NCI-H128 (cell line): Measurements from ENCODE around the gene CDH4.

Experiments used
- DNase-seq: peaks from one replicate; lab custom pipeline; 2025; ENCODE audit not compliant: unreplicated experiment; lab: John Stamatoyannopoulos, UW

The CDH4 gene

DNA sequence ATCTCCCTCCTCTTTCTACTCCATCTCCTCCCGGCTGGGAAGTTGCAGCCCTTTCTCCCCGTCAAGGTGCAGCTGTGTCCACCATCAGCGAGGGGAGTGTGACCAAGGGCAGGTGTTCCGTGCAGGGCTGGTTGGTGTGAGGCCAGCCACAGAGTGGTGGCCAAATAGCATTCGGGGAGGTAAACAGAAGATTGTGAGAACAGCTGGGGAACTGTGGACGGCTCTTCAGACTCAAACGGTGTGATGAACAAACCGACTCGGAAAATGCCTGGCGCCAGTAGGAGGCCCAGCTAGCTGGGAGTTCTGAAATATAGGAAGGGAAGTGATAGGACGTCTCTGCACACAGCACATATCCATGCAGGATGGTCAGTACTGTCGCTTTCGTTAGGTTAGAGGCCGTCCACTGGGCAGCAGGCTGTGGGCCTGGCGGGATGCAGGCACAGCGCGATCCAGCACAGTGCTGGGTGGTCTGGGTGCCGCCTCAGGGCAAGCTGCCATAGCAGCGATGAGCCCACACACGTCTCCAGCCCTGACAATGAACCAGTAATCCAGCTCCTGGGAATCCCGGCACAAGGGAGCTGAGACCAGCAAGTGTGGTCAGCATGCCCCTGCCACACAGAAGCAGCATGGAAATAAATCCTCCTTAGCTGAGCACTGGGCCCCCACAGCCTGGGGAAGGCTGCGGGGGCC lies 555.6 kb downstream of the CDH4 start:
- no peak for DNase-seq

DNA sequence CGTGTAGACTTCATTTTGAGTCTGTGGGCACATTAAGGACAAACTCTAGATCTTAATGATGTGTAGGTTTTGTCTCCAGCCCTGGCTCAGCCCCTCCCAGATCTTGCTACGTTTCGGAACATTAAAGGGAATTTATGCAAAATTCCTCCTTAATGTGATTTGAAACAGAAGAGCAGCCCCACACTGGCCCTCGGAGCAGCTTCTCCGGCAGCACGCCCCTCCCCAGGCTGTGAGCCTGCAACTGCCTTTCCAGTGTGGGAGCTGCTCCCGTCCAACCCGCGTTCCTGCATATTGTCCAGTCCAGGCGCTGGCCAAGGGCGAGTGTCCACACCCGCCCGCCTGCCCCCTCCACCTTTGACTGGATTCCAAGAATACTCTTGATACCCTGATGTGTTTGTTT lies 556.4 kb downstream of the CDH4 start:
- no peak for DNase-seq

DNA sequence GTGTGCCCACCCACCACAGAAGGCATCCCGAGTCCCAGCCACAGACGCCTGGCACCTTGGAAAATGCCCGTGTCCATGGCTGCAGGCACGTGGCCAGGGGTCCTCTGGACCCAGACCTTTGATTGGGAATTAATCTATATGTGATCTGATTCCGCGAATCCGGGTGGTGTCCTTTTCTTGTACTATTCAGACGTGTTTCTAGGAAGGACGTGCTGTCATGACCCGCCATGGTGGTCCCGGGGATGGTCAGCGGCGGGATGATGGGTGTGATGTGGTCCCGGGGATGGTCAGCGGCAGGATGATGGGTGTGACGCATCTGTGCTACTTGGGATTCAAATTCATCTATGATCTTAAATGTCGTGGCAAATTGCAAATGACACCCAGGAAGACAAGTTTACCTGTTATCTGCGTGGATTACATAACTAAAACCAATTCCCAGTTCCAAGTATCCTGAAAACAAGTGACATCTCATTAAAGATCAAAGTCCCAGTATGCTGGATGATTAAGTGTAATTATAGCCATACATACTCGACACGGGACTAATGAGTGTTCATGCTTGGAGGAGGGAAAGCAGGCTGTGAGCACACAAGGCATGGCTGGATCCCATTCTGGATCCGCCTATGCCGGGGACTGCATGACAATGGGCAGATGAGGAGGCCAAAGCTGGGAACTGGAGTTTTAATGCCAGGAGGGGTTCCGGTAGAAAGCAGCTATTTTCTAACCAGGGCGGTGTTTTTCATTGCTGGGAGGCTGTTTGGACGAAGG lies 557.1 kb downstream of the CDH4 start:
- no peak for DNase-seq

DNA sequence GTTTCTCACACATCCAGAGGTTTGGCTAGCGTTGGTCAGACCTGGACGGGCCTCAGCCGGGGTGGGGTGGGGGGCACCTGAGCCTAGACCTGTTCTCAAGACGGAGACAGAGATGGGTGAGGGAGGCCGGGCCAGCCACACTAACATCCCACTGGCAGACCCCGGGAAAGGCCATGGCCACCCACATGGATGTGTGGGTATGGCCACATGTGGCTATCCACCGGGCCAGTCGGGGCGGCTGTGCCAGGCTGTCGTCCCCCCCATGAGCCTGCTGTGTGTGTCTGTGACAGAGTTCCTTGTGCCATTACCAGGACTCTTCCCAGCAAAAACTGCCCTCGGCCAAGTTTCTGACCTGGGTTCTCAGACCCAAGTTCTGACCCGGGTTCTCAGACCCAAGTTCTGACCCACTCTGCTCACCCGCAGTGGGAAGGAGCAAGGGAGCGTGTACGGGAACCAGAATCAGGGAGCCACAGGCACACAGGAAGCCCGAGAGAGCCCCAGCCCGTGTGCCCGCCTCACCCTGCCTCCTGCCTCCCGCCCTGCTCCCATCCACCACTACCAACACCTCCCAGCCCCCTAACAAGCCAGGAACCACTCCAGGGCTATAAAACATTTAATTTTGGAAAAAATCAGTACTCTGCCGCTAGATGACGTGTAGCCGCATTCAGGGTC lies 558.1 kb downstream of the CDH4 start:
- no peak for DNase-seq

DNA sequence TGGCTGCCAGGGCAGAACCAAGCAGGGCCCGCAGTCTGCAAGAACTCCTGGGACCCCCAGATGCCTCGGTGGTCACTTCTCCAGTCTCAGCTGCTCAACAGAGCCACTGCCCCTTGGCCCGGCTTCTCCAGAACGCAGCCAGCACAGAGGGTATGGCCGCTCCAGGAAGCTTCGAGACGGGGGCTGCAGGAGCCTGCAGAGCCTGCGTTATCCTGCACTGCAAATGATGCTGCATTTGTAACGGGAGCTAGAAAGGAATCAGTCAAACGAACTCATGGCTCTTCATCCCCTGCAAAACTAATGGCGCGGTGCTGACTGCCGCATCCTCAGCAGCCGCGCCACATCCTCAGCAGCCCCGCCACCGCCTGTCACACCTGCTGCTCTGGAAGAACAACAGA lies 558.7 kb downstream of the CDH4 start:
- DNase-seq = no peak

DNA sequence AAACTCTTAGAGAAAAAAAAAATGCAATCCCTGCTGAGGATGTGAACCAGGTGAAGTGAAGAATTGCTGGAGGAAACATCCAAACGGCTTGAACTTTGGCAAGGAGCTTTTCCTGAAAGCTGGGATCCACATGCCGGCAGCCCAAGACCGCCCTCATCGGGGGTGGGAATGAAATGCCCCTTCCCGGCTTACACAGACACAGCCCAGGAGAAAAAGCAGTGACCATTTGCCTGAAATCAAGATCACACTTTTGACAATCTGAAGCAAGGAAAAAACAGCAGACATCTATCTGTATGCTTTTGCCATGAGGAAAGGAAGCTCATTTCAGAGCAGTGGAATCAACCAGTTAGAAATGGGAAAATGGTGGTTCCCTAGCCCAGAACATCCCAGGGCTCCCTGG lies 559.1 kb downstream of the CDH4 start:
- no peak for DNase-seq

DNA sequence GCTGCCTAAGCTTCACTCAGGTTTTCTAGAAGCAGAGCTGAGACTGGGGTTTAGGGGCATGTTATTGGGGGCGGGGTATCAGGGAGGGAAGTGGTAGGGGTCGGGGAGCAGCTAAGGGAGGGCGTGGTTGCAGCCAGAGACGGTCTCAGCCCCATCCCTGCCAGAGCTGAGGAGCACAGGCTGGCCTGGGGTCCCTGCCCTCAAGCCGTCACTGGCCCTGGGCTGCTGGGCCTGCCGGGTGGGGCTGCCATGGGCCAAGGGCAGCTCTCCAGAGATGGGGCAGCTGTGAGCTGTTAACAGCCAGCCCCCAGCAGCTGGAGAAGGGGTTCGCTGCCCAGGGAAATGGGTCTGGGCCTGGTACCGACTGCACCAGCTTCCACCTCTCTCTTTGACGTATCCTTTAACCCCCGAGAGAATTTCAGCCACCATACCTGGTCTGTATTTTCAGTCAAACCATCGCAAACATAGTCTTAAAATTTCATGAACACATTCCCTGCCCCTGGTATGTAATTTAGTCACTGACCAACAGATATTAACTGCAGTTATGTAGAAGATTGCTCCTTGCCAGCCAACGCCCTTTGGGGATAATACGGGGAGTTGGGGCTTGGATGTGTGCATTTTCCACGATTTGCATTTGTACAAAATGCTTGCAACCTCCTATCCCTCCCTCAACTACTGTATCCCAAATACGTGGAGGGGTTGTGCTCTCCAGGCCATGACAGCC lies 560.2 kb downstream of the CDH4 start:
- DNase-seq = no peak

DNA sequence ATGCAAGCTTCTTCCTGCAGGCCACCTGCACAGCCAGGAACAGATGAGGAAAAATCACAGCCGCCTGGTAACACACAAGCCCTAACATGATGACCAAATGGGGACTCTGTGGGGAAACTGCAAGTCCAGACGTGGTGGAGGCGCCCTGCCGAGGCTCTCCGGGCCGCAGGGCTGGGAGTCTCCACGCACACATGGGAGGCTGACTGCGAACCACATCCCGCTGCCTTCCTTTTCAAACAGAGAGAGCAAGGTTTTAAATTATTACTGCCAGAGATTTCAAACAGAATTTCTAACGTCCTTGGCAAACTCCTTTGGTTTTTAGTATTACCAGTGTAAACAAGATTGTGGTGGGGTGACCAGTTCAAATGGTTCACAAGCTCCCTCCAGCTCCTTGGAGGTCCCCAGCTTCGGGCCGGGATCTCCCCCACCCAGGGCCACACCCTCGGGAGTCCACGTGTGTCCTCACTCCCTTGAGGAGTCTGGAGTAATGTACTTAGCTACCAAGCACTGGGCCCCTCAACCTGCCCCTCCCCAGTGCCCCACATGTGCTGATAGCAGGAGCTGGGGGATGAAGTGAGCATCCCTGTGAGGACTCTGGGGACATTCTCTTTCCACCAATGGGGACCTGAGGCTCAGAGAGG lies 560.9 kb downstream of the CDH4 start:
- DNase-seq = no peak

DNA sequence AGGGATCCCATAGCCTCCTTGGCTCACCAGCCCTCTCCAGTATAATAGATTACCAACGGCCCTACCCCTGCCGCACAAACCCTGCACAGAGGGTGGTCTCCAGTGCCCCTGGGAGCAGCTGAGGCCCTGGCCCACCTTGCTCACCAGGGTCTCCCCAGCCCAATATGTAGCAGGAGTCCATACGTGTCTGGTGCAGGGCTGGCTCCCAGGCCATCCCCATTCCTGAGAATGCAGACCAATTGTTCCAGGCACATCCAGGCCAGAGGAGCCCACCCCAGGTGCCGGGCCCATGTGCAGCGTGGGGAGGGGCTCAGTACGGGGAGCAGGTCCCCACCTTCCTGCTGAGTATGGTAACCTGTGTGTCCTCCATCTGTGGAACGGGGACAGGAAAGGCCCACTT lies 561.7 kb downstream of the CDH4 start:
- DNase-seq = no peak

DNA sequence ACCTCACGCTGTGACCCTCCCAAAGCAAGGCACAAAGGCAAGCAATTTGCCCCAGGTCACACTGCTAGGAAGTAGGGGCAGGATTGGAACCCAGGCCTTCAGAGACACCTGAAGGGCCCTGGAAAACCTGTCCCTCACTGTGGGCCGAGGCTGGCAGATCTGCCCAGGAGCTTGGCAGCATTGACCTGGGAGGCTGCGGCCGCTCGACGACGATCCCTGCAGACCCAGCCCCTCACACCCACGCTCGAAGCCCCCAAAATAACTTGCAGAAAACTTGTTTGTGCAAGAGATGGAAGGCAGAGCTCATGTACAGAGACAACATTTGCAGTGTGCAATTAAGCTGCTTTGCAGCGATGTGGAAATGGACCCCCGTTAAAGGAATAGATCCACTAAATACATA lies 562.2 kb downstream of the CDH4 start:
- no peak for DNase-seq

DNA sequence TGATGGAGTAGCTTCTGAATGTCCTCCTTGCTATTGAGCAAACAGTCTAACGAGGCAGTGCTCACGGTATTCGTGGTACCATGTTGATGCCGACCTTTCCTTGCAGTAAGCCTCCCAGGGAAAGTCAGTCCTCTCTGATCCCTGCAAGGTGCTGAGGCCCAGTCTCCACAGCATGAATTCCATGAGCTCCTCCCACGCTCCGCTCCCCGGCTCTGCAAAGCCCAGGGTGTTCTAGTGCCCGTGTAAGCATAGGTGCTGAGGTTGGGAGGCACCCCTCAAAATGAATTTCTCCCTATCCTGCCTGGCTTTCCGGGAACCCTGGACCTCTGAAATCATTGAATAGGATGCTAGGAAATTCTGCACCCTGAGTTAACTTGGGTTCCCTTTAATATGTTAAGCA lies 562.7 kb downstream of the CDH4 start:
- DNase-seq = no peak

DNA sequence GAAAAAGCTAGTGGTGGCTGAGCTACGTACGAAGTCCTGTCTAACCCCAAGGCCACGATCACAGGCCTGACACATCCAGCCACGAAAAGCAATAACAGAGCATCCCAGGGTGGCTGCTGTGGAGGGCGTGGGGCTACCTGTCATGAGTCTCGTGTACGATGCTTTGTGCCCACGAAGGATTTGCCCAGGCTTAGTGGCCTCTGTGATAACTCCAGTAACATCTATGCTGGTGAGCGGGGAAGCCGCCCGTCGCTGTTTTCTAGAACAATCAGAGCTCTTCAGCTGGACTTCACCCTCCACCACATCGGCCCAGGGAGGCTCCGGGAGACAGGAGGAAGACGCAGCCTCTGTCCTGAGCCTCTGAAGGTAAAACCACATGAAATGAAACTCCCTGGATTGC lies 563.1 kb downstream of the CDH4 start:
- DNase-seq = no peak

DNA sequence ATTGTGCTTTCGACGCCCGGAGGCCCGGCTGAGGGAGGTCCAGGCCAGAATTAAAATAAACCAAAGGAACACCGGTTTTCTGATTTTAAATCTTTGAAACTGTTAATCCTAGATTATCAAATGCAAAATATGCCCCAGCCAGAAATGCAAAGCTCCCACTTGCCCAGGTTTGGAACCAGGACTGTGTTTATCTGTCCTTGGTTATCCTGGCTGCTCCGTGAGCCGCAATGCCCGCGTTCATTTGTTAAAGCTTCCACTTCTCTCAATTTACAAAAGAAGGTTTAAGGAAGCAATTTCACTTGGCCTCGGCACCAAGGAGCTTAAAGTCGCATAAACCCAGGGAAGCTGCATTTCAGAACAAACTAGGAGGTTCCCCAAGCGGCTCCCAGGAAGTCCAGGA lies 563.6 kb downstream of the CDH4 start:
- no peak for DNase-seq

DNA sequence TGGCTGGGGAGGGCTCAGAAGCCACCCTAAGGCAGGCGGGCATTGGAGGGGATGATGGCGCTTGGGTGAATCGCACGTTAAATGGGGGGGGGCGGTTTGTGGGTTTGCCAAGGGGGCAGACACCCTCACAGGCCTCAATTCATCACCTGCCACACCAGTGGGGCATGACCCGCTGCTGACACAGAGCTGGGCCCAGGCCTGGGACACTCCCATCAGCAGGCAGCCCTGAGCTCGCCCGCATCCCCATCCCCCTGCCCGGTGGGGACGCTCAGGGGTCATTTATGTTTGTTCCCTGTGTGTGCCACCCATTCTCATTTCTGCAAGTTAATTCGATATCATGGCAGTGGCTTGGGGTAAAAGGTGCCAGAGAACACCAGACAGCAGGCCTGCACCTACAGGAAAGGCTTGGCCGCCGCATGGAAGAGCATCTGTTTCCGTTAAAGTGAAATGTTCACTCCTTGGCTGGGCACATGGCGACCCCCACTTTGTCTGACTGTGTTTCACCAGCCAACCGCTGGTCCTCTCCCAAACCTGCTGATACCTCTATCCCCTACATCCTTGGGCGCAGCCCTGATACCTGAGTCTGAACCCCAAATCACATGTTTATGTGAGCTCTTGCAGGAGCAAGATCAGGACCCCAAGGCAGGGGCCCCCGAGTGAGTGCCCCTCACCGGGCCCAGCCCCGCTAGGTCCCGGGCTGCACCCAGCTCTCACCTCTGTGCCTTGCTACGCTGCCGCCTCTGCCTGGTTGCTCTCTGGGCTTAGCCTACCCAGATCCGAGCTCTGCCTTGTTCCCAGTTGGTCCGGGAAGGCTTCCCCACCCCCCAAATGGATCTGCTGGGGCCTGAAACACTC lies 564.8 kb downstream of the CDH4 start:
- DNase-seq = no peak

DNA sequence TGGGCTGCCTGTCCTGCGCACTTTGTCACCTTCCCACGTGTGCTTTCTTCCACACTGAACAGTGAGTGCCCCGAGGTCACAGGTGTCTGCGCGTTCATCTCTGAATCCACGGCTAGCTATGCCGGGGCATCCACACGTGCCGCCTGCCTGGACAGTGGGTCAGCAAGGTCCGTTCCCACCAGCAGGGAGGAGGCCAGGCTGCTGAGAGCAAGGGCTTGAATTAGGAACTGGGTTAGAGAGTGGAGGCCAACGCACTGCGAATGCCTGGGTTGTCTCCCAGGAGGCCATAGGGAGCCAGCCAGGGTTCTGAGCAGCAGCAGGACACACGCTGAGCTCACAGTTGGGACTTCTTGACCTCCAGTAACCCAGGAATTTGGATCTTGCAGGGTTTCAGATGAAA lies 565.5 kb downstream of the CDH4 start:
- DNase-seq = no peak

DNA sequence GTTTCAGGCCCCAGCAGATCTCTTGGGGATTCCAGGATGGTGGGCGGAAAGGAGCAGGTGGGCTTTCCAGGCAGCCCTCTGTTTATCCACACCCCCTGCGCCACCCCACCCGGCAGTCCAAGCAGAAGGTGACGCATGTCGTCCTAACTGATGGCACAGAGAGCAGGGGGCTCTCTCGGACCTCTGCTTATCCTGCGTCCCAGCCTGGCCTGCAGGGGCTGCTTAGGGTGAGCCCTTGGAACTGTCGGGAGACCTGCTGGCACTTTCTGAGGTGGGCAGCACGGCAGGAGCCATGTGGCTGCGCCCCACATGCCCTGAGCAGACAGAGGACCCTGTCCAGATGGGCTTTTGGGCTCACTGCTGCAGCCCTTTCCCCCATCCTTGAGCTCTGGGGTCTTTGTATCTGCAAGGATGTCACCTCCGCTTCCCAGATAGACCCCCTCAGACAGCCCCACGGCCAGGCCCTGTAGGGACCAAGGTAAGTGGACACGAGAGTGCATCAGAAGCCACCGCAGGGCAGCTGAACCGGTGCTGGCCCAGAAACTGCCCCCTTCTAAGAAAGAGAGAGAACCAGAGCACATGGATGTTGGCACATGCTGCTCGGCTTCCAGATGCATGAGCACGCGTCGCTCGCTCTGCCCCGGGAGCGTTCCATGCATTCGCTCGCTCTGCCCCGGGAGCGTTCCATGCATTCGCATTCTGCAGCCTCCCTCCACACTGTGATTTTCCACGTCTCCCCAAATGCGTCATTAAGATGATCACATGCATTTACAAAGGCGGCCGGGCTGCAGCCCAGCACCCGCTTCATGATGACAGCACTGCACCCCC lies 566.9 kb downstream of the CDH4 start:
- DNase-seq = no peak

DNA sequence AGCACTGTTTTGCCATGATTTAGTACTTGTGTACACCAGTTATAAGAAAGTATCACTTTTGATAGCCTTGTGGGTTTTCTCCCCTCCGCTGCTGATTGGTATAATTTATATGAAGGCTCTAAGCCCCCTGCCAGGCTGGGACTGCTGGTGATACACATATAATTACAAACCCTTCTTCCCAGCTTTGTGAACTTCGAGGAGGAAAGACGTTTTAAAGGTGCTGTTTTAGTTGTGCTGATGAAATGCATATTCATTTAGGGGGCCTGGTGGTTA lies 567.4 kb downstream of the CDH4 start:
- no peak for DNase-seq

DNA sequence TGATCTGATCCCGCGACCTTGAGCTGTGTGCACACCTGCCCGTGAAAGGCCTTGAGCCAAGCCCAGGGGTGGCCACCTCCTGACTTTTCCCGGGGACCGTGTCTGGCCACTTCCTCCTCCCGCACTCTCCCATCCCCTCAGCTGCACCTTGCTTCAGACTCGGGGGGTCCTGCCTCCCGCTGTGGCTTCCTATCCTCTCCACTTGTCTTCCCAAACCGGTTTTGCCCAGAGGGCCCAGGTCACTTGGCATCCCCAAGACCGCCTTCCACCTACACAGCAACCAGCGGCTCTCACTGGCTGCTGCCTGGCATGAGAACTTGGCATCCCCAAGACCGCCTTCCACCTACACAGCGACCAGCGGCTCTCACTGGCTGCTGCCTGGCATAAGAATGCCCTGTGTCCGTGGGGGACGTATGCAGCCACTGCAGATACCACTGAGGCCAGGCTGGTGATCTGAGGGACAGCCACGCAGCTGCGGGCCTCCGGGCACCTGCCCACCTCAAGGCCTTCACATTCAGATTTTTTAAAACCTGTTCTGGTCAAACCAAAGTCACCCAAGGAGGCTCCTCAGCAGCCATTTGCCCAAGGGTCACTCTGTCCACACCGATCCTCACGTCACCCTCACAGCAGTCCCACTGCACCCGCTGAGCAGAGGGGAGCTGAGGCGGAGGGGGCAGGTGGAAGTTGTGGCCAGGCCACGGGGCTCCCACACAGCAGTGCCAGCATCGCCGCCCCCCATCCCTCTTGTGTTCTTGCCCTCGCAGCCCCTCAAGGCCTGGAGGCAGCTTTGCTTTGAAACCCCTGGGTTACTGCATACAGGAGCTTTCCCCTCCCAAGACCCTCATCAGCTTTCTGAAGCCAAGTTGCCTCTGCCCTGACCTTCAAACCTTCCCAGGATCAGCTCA lies 568.1 kb downstream of the CDH4 start:
- no peak for DNase-seq

DNA sequence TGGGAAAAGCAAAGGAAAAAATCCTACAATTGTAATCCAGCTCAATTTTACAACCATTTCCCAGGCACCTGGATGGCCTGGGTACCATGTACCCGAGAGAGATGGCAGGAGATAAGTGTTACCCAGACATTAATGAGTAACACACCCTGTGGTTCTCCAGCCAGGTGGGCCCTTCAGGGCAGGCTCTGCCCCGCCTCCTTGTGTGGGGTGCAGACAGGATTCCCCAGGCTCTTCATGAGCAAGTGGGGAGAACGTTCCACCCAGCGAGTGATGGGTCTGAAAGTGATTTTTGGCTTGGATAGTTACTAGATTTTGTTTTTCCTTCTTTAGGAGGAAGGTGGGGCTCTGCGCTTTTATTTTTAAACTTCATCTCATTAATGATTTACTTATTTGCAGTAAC lies 569.7 kb downstream of the CDH4 start:
- no peak for DNase-seq
